ENCODE data around the gene NVL.

NVL gene

DNA sequence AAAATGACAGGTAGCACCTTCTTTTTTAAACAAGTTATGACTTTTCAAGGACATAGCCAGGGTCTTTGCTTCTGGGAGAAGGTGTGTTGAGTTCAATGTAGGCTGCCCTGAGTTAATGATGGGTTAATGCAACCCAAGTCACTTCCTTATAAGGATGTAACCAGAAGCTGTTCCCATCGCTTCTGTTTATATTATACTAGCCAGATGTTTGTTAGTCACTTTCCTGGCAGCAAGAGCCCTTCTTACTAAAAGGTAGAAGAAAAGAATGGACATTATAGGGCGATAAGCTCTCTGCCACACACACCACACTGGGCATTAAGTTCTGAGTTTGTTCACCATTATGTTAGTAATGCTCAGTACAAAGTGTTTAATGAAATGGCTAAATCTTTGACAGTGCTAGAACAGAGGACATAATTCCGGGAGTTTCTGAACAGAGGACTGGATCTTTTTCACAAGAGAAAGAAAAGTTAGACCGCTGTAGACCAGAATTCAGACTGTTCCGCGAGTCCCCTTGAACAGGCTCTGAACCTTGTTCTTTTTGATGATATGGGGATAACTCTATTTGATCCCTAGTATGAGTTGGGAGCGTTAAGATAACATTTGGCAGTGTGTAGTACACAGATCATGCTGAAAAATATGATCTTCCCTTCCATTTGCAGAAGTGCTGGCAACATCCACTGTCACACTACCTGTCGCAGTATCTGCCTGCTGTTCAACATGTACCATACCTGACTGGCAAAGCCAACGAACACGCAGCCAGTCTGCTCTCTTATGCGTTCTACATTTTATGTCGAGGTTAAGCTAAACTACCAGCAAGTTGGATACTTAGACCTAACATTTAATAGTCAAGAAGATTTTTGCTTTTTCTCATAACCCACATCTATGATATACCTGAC is 105.9 kb downstream of the NVL start:
- in situ Hi-C loops (cut with MboI; ENCODE audit: low pct_unique_long_range_greater_than_20kb, low sequenced_read_pairs, unreplicated experiment), result no loop called here
- no peak for DNase-seq (ENCODE audit: low spot score)
- TF ChIP-seq, protein P1, sequence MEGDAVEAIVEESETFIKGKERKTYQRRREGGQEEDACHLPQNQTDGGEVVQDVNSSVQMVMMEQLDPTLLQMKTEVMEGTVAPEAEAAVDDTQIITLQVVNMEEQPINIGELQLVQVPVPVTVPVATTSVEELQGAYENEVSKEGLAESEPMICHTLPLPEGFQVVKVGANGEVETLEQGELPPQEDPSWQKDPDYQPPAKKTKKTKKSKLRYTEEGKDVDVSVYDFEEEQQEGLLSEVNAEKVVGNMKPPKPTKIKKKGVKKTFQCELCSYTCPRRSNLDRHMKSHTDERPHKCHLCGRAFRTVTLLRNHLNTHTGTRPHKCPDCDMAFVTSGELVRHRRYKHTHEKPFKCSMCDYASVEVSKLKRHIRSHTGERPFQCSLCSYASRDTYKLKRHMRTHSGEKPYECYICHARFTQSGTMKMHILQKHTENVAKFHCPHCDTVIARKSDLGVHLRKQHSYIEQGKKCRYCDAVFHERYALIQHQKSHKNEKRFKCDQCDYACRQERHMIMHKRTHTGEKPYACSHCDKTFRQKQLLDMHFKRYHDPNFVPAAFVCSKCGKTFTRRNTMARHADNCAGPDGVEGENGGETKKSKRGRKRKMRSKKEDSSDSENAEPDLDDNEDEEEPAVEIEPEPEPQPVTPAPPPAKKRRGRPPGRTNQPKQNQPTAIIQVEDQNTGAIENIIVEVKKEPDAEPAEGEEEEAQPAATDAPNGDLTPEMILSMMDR (IDR thresholded peaks at IDR 0.05; ENCODE audit: extremely low read depth, insufficient read depth, missing control alignments), result no peak

DNA sequence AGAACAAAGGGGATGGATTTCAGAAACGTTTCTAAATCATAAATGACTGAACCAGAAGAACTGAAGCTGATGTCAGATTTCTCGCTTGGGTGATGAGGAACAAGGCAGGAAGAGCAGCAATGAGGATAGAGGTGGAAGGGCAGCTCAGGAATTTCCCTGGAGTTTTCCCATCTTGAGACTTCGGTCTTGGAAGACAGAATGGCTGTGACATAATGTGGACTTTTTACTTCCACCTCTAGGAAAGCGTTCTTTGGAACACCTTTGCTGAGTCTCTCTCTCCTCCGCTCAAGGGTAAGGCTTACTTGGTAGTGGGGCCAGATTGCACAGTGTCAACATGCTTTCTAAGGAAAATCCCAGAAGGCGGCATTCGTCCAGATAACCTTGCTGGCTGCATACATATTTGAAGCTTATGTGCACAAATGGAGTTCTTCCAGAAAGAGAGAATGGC is 110.3 kb downstream of the NVL start:
- TF ChIP-seq, protein P1 (IDR thresholded peaks at IDR 0.05; ENCODE audit: extremely low read depth, insufficient read depth, missing control alignments), result no peak
- in situ Hi-C loops (cut with MboI; ENCODE audit: low pct_unique_long_range_greater_than_20kb, low sequenced_read_pairs, unreplicated experiment), result no loop called here
- no peak for DNase-seq (ENCODE audit: low spot score)

- no peak for DNase-seq (ENCODE audit: low spot score)
- in situ Hi-C loops (cut with MboI; ENCODE audit: low pct_unique_long_range_greater_than_20kb, low sequenced_read_pairs, unreplicated experiment), result no loop called here
- TF ChIP-seq, protein P1 (IDR thresholded peaks at IDR 0.05; ENCODE audit: extremely low read depth, insufficient read depth, missing control alignments), result no peak
These were observed 110.9 kb downstream of the NVL start for GRCh38 chr1:224219011-224219611.

DNA sequence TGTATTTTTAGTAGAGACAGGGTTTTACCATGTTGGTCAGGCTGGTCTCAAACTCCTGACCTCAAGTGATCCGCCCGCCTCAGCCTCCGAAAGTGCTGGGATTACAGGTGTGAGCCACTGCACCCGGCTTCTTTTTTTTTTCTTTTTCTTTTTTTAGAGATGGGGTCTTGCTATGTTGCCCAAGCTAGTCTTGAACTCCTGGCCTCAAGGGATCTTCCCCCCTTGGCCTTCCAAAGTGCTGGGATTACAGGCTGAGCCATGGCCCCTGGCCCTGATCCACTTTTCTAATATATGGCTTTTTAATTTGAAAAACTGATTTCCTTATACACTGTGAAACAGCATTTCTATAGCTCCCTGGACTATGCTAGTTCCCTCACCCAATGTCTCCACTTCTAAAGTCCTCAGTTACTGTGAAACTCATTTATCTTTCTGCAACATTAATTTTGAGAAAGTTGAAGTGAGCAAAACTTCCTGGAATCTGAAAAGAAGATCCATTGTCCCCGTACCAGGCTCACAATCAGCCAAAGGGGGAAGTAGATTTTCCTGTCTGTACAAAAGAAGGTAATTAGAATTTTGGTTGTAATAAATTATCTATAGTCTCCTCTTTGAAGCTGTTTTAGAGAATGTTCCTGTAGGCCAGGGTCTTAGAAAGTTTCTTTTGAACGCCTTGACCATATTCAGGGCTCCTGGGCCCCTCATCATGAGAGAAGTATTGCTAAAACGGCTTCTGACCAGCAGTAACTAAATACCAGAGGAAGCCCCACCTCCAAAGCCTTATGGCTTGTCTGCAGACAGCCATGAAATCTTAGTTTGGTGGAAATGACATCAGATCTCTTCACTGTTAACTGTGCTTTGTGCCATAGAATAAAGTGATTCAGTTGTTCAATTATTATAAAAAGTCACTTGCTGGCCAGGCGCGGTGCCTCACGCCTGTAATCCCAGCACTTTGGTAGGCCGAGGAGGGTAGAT is 112.0 kb downstream of the NVL start:
- DNase-seq (ENCODE audit: low spot score), result no peak
- TF ChIP-seq, protein P1 (IDR thresholded peaks at IDR 0.05; ENCODE audit: extremely low read depth, insufficient read depth, missing control alignments), result no peak
- in situ Hi-C loops (cut with MboI; ENCODE audit: low pct_unique_long_range_greater_than_20kb, low sequenced_read_pairs, unreplicated experiment), result no loop called here

DNA sequence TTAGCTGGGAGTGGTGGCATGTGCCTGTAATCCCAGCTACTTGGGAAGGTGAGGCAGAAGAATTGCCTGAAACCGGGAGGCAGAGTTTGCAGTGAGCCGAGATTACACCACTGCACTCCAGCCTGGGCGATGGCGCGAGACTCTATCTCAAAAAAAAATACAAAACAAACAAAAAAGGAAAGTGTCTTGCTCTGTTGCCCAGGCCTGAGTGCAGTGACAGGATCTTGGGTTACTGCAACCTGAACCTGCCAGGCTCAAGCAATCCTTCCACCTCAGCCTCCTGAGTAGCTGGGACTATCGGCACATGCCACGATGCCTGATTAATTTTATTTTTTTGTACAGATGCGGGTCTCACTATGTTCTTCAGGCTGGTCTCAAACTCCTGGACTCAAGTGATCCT is 113.6 kb downstream of the NVL start:
- TF ChIP-seq, protein P1 (IDR thresholded peaks at IDR 0.05; ENCODE audit: extremely low read depth, insufficient read depth, missing control alignments), result no peak
- in situ Hi-C loops (cut with MboI; ENCODE audit: low pct_unique_long_range_greater_than_20kb, low sequenced_read_pairs, unreplicated experiment), result no loop called here
- DNase-seq (ENCODE audit: low spot score), result no peak

Data from GM13977 (cell line).